ENCODE measurements around the gene KLRF2.
A peak's percentile ranks its signal among the peaks of the same experiment; 100 is the strongest.

The KLRF2 gene

GRCh38 chr12:9895215-9895971 is 14.1 kb downstream of the KLRF2 start:
- no peak for DNase-seq

DNA sequence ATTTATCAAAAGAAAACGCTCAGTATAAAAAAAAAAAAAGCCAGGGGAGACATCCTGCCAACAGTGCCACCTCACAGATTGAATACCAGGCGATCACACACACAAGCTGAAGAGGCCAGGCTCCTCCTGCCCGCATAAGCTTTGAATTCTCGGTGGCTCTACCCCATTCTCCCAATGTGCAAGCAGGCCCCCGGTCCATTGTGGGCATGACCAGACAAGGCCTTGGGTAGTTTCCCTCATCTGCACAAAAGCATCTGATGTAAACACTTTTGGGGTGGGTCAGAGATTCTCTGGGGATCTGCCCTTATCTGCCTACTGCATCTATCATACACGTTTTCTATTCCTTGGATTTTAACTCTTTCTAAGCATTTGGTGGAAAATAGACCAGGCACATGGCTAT is 16.2 kb downstream of the KLRF2 start:
- DNase-seq = no peak

GRCh38 chr12:9899209-9899608 is 17.9 kb downstream of the KLRF2 start:
- no peak for DNase-seq

DNA sequence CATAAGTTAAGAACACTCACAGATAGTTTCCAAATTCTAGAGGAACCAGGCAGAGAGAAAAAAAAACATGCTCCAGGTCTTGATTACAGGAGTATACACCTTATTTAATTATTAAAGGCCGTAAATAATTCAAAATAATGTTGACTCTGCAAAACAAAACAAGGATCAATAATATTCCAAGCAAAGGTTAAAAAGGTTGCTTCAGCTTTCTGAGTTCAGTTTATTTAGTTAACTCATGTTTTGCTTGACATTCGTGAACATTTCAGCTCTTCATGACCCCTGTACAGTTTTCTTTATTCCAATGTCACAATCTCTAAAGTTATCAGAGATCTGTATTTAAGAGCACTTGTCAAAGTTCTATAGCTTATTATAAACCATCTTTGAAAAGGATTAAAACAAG is 19.6 kb downstream of the KLRF2 start:
- DNase-seq = no peak

- no peak for DNase-seq
Observed at GRCh38 chr12:9902539-9903228, 21.4 kb downstream of the KLRF2 start.

- peak; percentile 19 for DNase-seq
Observed at GRCh38 chr12:9906873-9907272, 25.6 kb downstream of the KLRF2 start.

- no peak for DNase-seq
Observed at GRCh38 chr12:9907769-9908168, 26.5 kb downstream of the KLRF2 start.

DNA sequence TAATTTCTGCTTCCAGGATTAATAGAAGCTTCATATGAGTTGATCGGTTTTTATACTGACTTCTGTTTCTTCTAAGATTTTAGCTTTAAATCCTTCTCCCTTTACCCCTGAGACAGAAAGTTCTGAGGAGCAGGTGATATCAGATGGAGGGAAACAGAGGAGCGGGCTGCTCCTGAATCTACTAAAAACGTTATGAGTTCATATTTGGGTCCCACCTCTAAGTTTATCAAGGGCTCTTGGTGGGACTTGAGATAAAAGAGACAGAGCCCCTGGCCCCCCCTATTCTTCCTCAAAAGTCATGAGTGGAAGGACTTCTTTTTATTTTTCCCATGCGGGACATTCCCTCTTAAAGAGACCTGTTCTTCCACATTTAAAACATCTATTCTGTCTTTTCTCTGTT is 27.1 kb downstream of the KLRF2 start:
- no peak for DNase-seq

DNA sequence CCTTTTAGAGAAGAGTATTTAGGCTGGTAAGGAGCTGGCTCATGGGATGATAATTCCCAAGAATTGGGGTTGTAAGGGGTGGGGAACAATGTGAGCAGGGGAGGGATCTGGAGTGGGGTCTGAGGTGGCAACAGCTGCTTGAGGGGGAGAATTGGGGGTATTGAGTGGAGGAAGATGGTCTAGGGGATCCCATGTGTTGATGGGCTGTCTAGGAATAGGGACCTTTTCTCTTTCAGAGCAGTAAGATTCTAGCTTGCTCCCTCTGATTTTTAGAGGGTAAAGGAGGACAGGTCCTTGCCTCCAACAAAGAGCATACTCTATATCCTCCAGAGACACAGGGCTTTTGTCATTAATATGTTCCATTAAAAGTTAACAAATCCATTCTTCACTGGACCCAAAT is 28.4 kb downstream of the KLRF2 start:
- no peak for DNase-seq

DNA sequence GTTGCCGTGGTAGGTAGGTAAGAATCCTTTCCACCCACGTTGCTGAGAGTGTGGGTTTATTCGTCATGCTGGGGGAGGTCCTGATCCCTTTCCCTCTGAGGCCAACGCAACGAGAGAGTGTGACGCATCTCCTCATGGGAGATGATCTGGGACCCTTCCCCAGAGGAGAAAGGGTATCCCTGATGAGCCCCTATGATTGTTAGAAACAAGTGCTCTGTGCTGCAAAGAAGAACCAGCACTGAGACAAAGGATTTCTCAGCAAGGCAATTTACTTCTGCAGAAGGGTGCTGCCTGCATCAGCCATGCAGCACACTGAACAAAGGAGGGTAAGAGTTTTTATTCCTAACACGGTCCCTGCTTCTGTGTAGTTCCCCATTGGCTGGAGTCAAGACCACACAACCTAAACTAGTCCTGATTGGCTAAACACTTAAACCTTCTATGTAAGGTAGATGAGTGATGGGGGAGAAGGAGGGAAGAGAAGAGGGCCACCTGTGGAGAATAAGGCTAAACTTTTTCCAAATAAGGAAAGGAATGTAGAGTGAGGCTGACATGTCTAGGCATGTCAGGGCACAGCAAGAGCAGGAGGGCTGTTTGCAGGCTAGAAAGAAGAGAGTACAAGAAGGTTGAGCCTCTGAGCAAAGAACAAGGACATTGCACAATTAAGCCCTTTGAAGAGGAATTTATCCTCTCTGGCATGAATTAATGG is 29.6 kb downstream of the KLRF2 start:
- DNase-seq = no peak

GRCh38 chr12:9911708-9912107 is 30.4 kb downstream of the KLRF2 start:
- DNase-seq = no peak

DNA sequence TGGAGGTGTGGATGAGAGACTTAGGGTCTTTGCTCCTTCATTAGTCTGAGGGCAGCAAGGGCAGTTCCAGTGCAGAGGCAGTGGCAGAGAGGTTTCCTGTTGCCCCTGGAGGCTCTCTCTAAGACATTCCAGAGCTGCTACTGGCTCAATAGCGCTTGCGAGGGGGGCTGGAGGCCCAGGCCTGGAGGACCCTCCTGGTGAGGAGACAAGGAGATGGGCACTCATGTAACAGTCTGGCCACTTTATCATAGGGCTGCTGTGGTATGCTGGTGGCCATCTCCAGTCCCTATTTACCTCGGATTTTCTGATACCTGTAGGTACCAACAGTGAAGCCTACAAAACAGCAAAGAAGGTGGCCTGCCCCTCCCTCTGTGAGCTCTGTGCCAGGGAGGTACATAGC is 38.2 kb downstream of the KLRF2 start:
- no peak for DNase-seq

- DNase-seq = no peak
Observed at GRCh38 chr12:9920451-9920850, 39.2 kb downstream of the KLRF2 start.

DNA sequence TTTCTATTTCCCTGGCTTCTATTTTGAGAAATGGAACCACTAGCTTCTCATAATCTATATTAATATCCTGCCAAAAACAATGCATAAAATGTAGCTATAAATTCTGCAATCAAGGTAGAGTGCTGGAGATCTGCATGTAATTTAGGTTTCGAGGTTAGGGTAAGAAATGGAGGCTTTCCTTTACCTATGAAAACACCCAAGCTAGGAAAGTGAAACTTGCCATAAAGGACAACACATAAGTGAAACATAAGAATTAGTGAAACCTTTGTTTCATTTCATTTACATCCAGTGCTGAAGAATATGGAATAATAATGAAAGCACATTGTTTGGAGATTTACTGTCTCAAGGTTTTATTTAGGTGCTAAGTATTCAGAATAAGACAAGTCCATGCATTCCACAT is 41.1 kb downstream of the KLRF2 start:
- DNase-seq = no peak

DNA sequence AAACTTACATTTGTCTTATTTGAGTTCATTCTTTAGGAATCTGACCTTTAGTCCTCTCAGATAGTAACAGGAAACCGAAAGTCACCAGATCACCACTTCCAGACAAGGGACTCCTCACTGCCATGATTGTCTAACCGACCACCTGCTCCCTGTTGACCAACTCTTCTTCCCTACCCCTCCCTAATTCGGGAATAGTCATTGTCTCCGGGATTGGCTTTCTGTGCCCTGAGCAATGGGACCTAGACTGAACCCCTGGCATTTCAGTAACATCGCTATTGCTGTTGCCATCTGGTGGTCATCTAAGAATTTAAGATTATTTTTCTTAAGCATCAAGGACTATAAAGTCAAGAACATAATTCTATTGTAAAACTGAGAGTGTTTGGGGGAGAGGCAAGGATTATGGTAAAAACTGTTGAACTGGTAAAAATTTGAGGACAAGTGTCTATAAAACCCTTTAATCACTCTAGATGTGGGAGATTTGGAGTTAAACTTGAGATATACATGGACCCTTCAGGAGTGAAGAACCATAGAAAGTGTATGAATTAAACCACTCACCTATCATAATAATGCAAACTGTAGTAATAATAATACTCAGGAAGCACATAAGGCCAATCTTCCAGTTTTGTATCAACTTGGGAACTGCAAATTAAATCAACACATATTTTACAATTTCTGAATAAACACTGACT is 44.6 kb downstream of the KLRF2 start:
- DNase-seq = no peak

DNA sequence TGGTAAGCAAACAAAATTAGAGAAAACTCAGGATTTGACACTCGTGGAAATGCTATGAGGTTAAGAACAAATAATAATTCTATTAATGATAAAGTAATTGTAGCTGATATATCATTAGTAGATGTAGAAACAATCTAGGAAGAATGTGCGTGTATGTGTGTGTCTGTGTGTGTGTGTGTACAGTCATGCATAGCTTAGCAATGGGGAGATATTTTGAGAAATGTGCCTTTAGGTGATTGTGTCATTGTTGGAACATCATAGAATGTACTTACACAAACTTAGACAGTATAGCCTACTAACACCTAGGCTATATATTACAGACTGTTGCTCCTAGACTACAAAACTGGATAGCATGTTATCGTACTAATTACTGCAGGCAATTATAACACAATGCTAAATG is 45.6 kb downstream of the KLRF2 start:
- DNase-seq = no peak

DNA sequence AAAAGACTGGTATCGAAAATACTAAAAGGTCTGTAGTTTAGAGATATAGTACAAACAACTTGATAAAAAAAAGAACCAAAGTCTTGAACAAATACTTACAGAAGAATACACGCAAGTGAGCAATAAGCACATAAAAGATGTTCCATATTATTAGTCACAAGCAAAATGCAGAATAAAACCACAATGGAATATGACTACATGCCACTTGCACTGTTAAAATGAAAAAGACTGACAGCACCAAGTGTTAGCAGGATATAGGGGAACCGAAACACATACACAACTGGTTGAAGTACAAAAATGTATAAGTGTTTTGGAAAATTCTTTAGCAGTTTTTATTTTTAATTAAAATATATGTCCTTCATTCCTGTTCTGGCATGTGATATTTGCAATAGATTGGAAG is 47.3 kb downstream of the KLRF2 start:
- no peak for DNase-seq

GRCh38 chr12:9931245-9931644 is 50.0 kb downstream of the KLRF2 start:
- DNase-seq = no peak

- no peak for DNase-seq
Observed at GRCh38 chr12:9932270-9932669, 51.0 kb downstream of the KLRF2 start, which contains the start of gene CLEC2A. TSS of gene CLEC2A (minus strand) at chr12:9932370. CDS start at chr12:9932329, 41 bp downstream.

DNA sequence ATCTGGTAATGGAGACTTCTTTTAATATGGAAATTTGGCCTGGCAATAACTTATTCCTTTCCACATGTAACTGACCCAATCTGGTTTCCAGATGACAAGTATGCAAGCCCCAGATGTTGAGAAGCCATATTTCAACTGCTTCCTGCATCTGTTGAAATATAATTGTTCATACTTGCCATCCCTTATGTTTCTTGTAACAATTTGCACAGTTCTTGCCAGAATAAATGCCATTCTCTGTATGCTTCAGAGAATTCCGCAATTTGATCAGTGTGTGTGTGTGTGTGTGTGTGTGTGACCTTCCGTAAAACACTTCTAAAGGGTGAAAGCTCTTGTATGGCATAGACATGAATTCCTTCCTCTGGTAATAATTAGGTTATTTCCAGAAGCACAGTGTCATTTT is 52.7 kb downstream of the KLRF2 start:
- DNase-seq = no peak

DNA sequence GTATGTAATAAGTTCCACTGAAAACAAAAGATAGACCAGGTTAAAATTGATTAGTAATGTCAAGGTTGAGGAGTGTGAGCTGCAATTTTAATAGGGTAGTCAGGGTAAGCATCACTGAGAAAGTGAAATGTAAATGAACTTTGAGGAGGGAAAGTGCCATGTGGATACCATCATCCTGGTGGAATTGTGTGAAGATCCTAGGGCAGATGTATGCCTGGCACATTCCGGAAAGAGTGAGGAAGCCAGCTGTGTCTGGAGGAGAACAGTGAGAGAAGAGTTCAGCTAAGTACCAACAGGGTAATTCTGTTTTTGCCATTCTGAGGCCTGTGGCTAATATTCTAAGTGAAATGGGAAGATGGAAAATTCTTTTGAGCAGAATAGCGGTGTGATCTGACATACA is 53.7 kb downstream of the KLRF2 start:
- DNase-seq = no peak

DNA sequence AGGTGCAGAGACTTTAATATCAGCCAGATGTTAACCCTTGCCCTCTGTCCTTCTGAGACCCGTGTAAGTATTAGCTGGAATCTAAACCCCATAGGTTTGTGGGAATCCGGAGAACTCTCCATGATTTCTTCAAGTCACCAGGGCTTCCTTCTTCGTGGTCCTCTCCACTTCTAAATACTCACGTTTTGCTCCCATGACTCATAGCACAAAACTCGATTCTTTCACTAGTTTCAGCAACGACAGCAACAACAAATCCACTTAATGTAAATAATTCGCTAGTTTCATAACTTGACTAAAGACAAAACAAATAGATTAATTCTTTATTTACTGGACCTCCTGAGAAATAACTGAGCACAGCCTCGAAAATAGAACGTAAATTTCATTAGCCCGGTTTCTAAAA is 55.3 kb downstream of the KLRF2 start:
- DNase-seq = no peak

- DNase-seq = no peak
Observed at GRCh38 chr12:9940375-9940774, 59.1 kb downstream of the KLRF2 start.
